Measurements from ENCODE around the gene SPOCK3.

SPOCK3 gene

DNA sequence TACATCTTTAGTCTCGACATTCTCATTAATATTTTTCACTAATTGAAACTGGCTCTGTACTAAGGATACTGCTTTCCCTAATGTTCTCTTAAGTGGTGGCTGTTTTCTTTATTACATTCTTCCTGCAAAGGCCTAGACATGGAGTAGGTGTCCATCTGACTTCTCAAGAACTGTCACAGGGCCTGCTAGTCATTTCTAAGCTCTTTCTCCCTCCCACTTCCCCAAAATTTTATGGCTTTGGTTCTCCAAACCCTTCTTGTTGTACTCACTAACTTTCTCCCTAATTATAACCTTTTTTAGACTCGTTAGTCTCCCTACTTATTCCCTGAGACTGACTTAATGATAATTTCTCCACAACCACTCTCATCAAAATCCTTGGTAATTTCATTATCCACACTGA, 133.3 kb downstream of the SPOCK3 start:
- no peaks in the 10 kb centered on the region for H3K36me3 ChIP-seq (ENCODE audit: insufficient read depth, low read length)
- no peak overlapping the region for H3K9ac ChIP-seq (ENCODE audit: low read depth, low read length)
- DNase-seq (no peak), ATAC-seq (ENCODE audit: insufficient read depth, low read depth) (no peak)
- no peak overlapping the region for H3K27ac ChIP-seq (ENCODE audit: low read length)
- H4K20me1 ChIP-seq (ENCODE audit: insufficient read depth, low read length), result no peaks in the 10 kb centered on the region
- no peak overlapping the region for H3K4me2 ChIP-seq (ENCODE audit: insufficient read depth, low read length)
- no peaks in the 10 kb centered on the region for H3K4me1 ChIP-seq (ENCODE audit: insufficient read depth, low read length)
- H3K79me2 ChIP-seq (ENCODE audit: insufficient read depth, low read length), result no peaks in the 10 kb centered on the region
- H3K4me3 ChIP-seq (ENCODE audit: low read depth in 1 of 2, low read length in 2 of 2), result no peak overlapping the region
- no peaks in the 10 kb centered on the region for H3K27me3 ChIP-seq (ENCODE audit: insufficient read depth, low read length, poor library complexity)
- TF ChIP-seq CTCF (IDR thresholded peaks at IDR 0.05; ENCODE audit: borderline replicate concordance, extremely low read depth, low read length, poor library complexity, severe bottlenecking), result no peak
- TF ChIP-seq EZH2 (IDR thresholded peaks at IDR 0.05; ENCODE audit: borderline replicate concordance, low read depth, low read length, severe bottlenecking), result no peak
- H2AFZ ChIP-seq (ENCODE audit: low read depth, low read length), result no peak overlapping the region
- no peaks in the 10 kb centered on the region for H3K9me3 ChIP-seq (ENCODE audit: insufficient read depth, low read length, severe bottlenecking)

- no peak overlapping the region for H2AFZ ChIP-seq (ENCODE audit: low read depth, low read length)
- H3K4me1 ChIP-seq (ENCODE audit: insufficient read depth, low read length), result no peaks in the 10 kb centered on the region
- no peak for TF ChIP-seq EZH2 (IDR thresholded peaks at IDR 0.05; ENCODE audit: borderline replicate concordance, low read depth, low read length, severe bottlenecking)
- no peak for TF ChIP-seq CTCF (IDR thresholded peaks at IDR 0.05; ENCODE audit: borderline replicate concordance, extremely low read depth, low read length, poor library complexity, severe bottlenecking)
- no peaks in the 10 kb centered on the region for H3K27me3 ChIP-seq (ENCODE audit: insufficient read depth, low read length, poor library complexity)
- H3K9ac ChIP-seq (ENCODE audit: low read depth, low read length), result no peak overlapping the region
- H4K20me1 ChIP-seq (ENCODE audit: insufficient read depth, low read length), result no peaks in the 10 kb centered on the region
- no peaks in the 10 kb centered on the region for H3K79me2 ChIP-seq (ENCODE audit: insufficient read depth, low read length)
- no peak overlapping the region for H3K4me2 ChIP-seq (ENCODE audit: insufficient read depth, low read length)
- ATAC-seq (ENCODE audit: insufficient read depth, low read depth), result no peak
- DNase-seq, result no peak
- H3K27ac ChIP-seq (ENCODE audit: low read length), result no peak overlapping the region
- no peak overlapping the region for H3K4me3 ChIP-seq (ENCODE audit: low read depth in 1 of 2, low read length in 2 of 2)
- H3K36me3 ChIP-seq (ENCODE audit: insufficient read depth, low read length), result no peaks in the 10 kb centered on the region
- no peaks in the 10 kb centered on the region for H3K9me3 ChIP-seq (ENCODE audit: insufficient read depth, low read length, severe bottlenecking)
Observed at GRCh38 chr4:167100120-167100519, 134.2 kb downstream of the SPOCK3 start.

DNA sequence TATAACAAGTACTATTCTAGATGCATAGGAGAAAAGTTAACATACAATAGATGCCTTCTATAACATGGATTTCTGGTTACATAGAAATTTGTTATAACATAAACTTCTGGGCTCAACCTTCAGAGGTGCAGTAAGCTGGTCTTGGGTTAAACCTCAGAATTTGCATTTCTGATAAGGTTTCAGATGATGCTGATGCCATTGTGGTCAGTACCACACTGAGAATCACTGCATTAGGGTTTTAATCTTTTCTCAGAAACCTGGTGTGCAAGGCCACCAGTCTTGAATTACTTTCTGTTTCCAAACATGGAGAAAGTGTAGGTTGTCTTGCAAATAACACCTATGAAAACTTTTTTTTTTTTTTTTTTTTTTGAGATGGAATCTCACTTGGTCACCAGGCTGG, 146.2 kb downstream of the SPOCK3 start:
- Histone ChIP-seq H3K9me3 (ENCODE audit: insufficient read depth, low read length, severe bottlenecking) (no peaks in the 10 kb centered on the region), H3K36me3 (ENCODE audit: insufficient read depth, low read length) (no peaks in the 10 kb centered on the region), H3K27ac (ENCODE audit: low read length) (no peak overlapping the region), H3K4me3 (ENCODE audit: low read depth in 1 of 2, low read length in 2 of 2) (no peak overlapping the region), H4K20me1 (ENCODE audit: insufficient read depth, low read length) (no peaks in the 10 kb centered on the region), H3K79me2 (ENCODE audit: insufficient read depth, low read length) (no peaks in the 10 kb centered on the region), H3K9ac (ENCODE audit: low read depth, low read length) (no peak overlapping the region), H3K27me3 (ENCODE audit: insufficient read depth, low read length, poor library complexity) (no peaks in the 10 kb centered on the region), H3K4me1 (ENCODE audit: insufficient read depth, low read length) (no peaks in the 10 kb centered on the region), H2AFZ (ENCODE audit: low read depth, low read length) (no peak overlapping the region), H3K4me2 (ENCODE audit: insufficient read depth, low read length) (no peak overlapping the region)
- TF ChIP-seq CTCF (IDR thresholded peaks at IDR 0.05; ENCODE audit: borderline replicate concordance, extremely low read depth, low read length, poor library complexity, severe bottlenecking) (no peak), EZH2 (IDR thresholded peaks at IDR 0.05; ENCODE audit: borderline replicate concordance, low read depth, low read length, severe bottlenecking) (no peak)
- DNase-seq (no peak), ATAC-seq (ENCODE audit: insufficient read depth, low read depth) (no peak)

- Histone ChIP-seq H3K36me3 (ENCODE audit: insufficient read depth, low read length) (no peaks in the 10 kb centered on the region), H2AFZ (ENCODE audit: low read depth, low read length) (no peak overlapping the region), H3K4me2 (ENCODE audit: insufficient read depth, low read length) (no peak overlapping the region), H3K27me3 (ENCODE audit: insufficient read depth, low read length, poor library complexity) (no peaks in the 10 kb centered on the region), H3K9ac (ENCODE audit: low read depth, low read length) (no peak overlapping the region), H3K4me3 (ENCODE audit: low read depth in 1 of 2, low read length in 2 of 2) (no peak overlapping the region), H3K9me3 (ENCODE audit: insufficient read depth, low read length, severe bottlenecking) (no peaks in the 10 kb centered on the region), H3K4me1 (ENCODE audit: insufficient read depth, low read length) (no peaks in the 10 kb centered on the region), H3K27ac (ENCODE audit: low read length) (no peak overlapping the region), H3K79me2 (ENCODE audit: insufficient read depth, low read length) (no peaks in the 10 kb centered on the region), H4K20me1 (ENCODE audit: insufficient read depth, low read length) (no peaks in the 10 kb centered on the region)
- ATAC-seq (ENCODE audit: insufficient read depth, low read depth) (no peak), DNase-seq (no peak)
- TF ChIP-seq EZH2 (IDR thresholded peaks at IDR 0.05; ENCODE audit: borderline replicate concordance, low read depth, low read length, severe bottlenecking) (no peak), CTCF (IDR thresholded peaks at IDR 0.05; ENCODE audit: borderline replicate concordance, extremely low read depth, low read length, poor library complexity, severe bottlenecking) (no peak)
Observed at GRCh38 chr4:167084321-167084720, 150.0 kb downstream of the SPOCK3 start.

Data from DND-41 (cell line).